Lower lobe of right lung (tissue), 2 donors: Measurements from ENCODE around the gene ATIC. TPM values are rescaled to one million over a fixed set of nuclear protein-coding genes. Genes with fewer than 3 reads are reported as not detected.

Experiments
- ATAC-seq, 2 donors: fragments of 200-7000 bp; cut with Tn5 transposase; one replicate each; pipeline ENCODE4 v1.9.1; 2020 to 2022; ENCODE audit warnings: mild to moderate bottlenecking in 2 of 2, moderate library complexity in 2 of 2
- DNase-seq: peaks from one replicate; pipeline ENCODE4 v3.0.0-alpha.2; 2020
- H3K27ac ChIP-seq: fragments of 200-600 bp; one replicate; pipeline ENCODE4 v1.8.0; 2022
- H3K27me3 ChIP-seq: fragments of 200-600 bp; one replicate; pipeline ENCODE4 v1.8.0; 2022; ENCODE audit warnings: low read depth
- H3K36me3 ChIP-seq: fragments of 200-600 bp; one replicate; pipeline ENCODE4 v1.8.0; 2022; ENCODE audit warnings: mild to moderate bottlenecking
- H3K4me1 ChIP-seq: fragments of 200-600 bp; one replicate; pipeline ENCODE4 v1.8.0; 2022
- H3K4me3 ChIP-seq: fragments of 200-600 bp; one replicate; pipeline ENCODE4 v1.8.0; 2022; ENCODE audit warnings: mild to moderate bottlenecking
- H3K9me3 ChIP-seq: fragments of 200-600 bp; one replicate; pipeline ENCODE4 v1.8.0; 2022
- intact Hi-C: fragments of 100-400 bp; cut with DNase I; formaldehyde crosslinking; loops from one replicate; pipeline ENCODE4 v1.11.0; 2022
- total RNA-seq: library from RNA; stranded (reverse); fragmentation: NEBNext Ultra II Directional; extraction: Animal tissue kit (Norgen Biotek cat#: 25700); gene quantifications from one replicate; pipeline ENCODE4 v1.2.1, GENCODE V29; 2021
- TF ChIP-seq, protein P1 (sequence below): fragments of 200-600 bp; IDR thresholded peaks from one replicate; pipeline ENCODE4 v1.8.0; 2022; ENCODE audit warnings: antibody characterized with exemption, mild to moderate bottlenecking
- donor health status: DM: no; HTN: yes; CAD: no; lungs with severe emphysema.

Gene ATIC
- total RNA-seq, 1 donor from 2014 or later: 65.5 TPM

DNA sequence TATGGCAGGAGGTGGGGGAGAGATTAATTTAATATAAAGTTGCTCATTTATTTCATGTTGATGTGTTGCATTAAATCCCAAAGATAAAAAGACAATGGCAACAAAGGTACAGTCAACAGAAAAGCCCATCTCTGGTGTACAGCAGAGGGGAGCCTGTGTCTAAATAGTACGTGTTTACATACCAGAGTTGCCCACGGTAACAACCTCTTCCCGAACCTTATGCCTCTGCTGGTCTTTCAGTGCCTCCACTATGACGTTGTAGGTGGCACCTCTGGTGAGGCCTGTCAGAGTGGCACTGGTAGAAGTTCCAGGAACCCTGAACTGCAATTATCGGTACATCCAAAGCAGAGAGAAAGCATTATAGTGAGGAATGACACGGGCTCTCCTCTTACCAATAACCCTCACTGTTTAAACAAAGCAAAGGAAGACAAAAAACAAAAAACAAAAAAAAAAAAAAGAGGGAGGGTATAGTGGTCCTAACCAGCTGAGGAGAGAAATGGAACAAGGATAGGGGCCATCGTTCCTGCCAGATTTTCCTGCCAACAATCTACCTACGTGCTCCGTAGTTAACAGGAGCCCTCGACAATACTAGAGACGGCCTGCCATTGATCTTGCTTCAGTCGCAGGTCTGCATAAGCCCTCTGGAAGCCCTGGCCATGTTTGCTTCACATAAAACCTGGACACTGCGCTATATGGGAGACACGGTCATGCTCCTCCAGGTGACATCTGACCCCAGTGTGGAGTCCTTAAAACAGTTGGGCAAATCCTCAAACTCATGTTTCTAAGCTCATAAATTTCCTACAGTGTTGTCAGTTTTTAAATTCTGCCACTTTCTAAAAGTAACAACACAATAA is 58.5 kb downstream of the ATIC start:
- peaks cover 85% of the 10 kb centered on the region for H3K36me3 ChIP-seq
- TF ChIP-seq, protein P1, sequence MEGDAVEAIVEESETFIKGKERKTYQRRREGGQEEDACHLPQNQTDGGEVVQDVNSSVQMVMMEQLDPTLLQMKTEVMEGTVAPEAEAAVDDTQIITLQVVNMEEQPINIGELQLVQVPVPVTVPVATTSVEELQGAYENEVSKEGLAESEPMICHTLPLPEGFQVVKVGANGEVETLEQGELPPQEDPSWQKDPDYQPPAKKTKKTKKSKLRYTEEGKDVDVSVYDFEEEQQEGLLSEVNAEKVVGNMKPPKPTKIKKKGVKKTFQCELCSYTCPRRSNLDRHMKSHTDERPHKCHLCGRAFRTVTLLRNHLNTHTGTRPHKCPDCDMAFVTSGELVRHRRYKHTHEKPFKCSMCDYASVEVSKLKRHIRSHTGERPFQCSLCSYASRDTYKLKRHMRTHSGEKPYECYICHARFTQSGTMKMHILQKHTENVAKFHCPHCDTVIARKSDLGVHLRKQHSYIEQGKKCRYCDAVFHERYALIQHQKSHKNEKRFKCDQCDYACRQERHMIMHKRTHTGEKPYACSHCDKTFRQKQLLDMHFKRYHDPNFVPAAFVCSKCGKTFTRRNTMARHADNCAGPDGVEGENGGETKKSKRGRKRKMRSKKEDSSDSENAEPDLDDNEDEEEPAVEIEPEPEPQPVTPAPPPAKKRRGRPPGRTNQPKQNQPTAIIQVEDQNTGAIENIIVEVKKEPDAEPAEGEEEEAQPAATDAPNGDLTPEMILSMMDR: no peak
- H3K4me3 ChIP-seq: no peak overlapping the region
- H3K27ac ChIP-seq: no peak overlapping the region
- DNase-seq (no peak), ATAC-seq (no peak)
- H3K27me3 ChIP-seq: no peaks in the 10 kb centered on the region
- intact Hi-C loops: no loop called here
- no peaks in the 10 kb centered on the region for H3K9me3 ChIP-seq
- no peaks in the 10 kb centered on the region for H3K4me1 ChIP-seq

- no peaks in the 10 kb centered on the region for H3K27me3 ChIP-seq
- ATAC-seq (peak in 1 of 2 donors; percentile 34), DNase-seq (no peak)
- no peaks in the 10 kb centered on the region for H3K9me3 ChIP-seq
- peaks cover 85% of the 10 kb centered on the region for H3K36me3 ChIP-seq
- intact Hi-C loops: no loop called here
- no peaks in the 10 kb centered on the region for H3K4me1 ChIP-seq
- no peak overlapping the region for H3K4me3 ChIP-seq
- no peak overlapping the region for H3K27ac ChIP-seq
- TF ChIP-seq, protein P1: no peak
Observed at GRCh38 chr2:215371915-215372897, 60.3 kb downstream of the ATIC start.

- H3K36me3 ChIP-seq: peaks cover 86% of the 10 kb centered on the region
- intact Hi-C loops: no loop called here
- H3K9me3 ChIP-seq: no peaks in the 10 kb centered on the region
- TF ChIP-seq, protein P1: no peak
- DNase-seq (no peak), ATAC-seq (no peak)
- H3K27me3 ChIP-seq: no peaks in the 10 kb centered on the region
- H3K4me3 ChIP-seq: no peak overlapping the region
- no peak overlapping the region for H3K27ac ChIP-seq
- no peaks in the 10 kb centered on the region for H3K4me1 ChIP-seq
Observed at GRCh38 chr2:215372968-215373649, 61.2 kb downstream of the ATIC start.

GRCh38 chr2:215374002-215374401 is 62.1 kb downstream of the ATIC start:
- H3K9me3 ChIP-seq: no peaks in the 10 kb centered on the region
- peaks cover 90% of the 10 kb centered on the region for H3K36me3 ChIP-seq
- H3K27me3 ChIP-seq: no peaks in the 10 kb centered on the region
- no peak overlapping the region for H3K27ac ChIP-seq
- ATAC-seq (no peak), DNase-seq (no peak)
- TF ChIP-seq, protein P1: no peak
- intact Hi-C loops: no loop called here
- no peaks in the 10 kb centered on the region for H3K4me1 ChIP-seq
- no peak overlapping the region for H3K4me3 ChIP-seq
